ENCODE data around the gene RPS19BP1.
A peak's percentile ranks its signal among the peaks of the same experiment; 100 is the strongest.
"Not testable (repeated sequence)": the region's sequence is repeated elsewhere in the genome, so short reads cannot be mapped to it uniquely, and the experiment has no call there.

RPS19BP1 gene

DNA sequence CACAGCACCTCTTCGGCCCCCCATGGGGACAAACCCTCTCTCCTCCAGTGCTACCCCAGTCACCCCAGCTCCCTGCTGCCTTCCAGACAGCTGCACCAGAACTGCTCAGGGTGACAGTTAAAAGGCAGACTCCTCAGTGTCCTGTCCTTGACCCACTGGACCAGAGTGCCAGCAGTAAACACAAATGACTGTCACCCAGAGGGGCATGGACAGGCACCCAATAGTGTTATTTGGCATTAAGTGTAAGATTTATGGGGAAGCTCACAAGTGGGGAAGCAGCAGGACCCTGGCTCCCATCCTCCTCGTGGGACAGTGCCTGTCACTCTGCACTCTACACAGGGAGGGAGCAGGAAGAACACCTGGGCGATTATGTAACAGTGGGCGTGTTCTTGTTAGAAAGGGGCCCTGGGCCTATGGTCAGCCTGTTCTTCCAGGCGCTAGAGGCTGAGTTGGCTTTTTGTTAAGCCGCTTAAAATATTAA, 5.0 kb downstream of the RPS19BP1 start:
- DNase-seq, result no peak

DNA sequence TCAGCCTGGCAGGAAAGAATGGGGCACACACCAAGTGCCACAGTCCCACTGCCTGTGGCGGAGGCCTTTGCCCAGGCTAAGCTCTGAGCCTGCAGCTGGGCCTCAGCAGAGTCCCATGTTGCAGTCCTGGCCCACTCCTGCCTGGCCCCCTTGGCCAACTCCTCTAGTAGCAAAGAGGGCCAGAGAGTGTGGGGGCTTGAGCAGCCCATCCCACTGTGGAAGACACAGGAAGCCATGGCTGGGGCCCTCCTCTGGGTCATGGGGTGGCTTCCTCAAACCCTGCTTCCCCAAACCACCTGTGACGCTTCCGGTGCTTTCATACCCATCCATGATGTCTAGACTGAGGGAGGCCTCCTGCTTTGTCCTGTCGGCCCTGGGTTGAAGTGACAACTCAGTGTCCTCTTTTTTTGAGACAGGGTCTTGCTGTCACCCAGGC, 5.8 kb downstream of the RPS19BP1 start:
- DNase-seq, result peak; percentile 35

GRCh38 chr22:39525658-39525975, 6.9 kb downstream of the RPS19BP1 start:
- DNase-seq, result no peak

DNA sequence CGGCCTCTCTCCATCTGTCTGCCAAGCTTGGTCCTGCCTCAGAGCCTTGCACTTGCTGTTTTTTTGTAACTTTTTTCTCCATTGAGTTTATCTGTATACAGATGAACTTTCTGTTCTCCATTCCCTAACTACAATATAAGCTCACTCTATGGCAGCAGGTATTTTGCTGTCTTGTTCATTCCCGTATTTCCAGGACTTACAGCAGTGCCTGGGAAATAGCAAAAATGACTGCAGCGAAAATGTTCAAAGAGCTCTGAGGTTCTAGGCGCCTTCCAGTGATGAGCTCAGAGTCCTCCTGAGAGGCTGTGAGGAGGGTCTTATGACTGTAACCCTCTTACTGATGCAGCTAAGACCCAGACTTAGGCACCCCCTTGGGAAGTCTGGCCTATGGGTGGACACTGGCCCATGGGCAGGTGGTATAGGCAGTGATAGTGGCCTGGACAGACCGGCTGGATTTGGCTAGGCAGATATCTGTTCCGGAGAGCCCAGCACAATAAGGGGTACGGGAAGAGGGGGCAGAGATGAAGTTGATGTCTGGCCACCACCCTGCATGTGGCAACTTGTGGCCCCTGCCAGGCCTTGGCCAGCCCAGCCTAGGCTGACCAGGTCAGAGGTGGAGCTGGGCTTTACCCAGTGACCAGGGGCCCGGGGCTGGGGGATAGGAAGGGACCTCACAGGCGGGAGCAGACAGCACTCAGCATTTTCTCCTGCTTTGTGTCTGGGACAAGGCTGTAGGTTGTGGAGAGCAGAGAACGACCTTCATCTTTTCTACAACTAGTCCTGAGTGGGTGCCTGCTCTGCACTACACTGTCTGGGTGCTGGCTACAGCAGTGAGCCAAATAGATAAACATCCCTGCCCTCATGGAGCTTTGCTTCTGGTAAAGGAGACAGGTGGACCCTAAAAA, 7.5 kb downstream of the RPS19BP1 start:
- no peak for DNase-seq

DNA sequence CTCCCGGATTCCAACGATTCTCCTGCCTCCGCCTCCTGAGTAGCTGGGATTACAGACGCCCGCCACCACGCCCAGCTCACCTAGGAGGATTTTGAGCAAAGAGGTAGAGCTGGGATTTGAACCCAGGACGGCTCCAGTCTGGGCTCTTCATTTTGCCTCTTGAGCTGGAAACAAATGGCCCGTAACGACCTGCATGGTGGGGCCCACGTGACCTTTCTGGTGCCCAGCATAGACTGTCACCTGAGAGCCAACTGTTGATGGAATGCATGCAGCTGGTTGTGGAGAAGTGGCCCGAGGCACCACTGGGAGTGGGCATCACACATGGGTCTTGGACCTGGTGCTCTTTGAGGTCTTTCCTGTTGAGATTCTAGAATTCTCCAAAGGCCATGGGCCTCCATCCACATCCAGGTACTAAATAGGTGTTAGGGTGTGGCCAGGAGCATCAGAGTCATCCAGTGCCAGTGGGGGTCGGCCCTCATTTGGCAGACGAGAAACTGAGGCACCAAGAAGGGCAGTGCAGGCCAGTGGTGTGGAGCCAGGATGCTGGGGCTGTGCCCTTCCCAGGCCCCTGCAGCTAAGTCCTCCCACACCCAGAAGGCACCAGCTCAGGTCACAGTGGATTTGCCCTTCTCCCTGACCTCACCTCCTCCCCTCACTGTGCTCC, 8.3 kb downstream of the RPS19BP1 start:
- DNase-seq, result no peak

GRCh38 chr22:39522567-39523300, 9.8 kb downstream of the RPS19BP1 start:
- DNase-seq, result no peak

DNA sequence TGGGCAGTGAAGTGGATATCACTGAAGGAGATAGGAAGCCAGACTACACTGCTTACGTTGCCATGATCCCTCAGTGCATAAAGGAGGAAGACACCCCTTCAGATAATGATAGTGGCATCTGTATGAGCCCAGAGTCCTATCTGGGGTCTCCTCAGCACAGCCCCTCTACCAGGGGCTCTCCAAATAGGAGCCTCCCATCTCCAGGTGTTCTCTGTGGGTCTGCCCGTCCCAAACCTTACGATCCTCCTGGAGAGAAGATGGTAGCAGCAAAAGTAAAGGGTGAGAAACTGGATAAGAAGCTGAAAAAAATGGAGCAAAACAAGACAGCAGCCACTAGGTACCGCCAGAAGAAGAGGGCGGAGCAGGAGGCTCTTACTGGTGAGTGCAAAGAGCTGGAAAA, 10.5 kb downstream of the RPS19BP1 start:
- DNase-seq, result not testable (repeated sequence)

- DNase-seq, result not testable (repeated sequence)
Observed at GRCh38 chr22:39521106-39521885, 11.3 kb downstream of the RPS19BP1 start.

- peak; percentile 100 for DNase-seq
Observed at GRCh38 chr22:39520226-39521105, 12.1 kb downstream of the RPS19BP1 start, which contains the start of gene ATF4. Gene ATF4 (plus strand): TSS chr22:39520562. CDS start chr22:39521446, 884 bp downstream.

GRCh38 chr22:39519681-39520225, 12.8 kb downstream of the RPS19BP1 start:
- DNase-seq, result no peak

GRCh38 chr22:39518996-39519680, 13.4 kb downstream of the RPS19BP1 start:
- DNase-seq, result no peak

DNA sequence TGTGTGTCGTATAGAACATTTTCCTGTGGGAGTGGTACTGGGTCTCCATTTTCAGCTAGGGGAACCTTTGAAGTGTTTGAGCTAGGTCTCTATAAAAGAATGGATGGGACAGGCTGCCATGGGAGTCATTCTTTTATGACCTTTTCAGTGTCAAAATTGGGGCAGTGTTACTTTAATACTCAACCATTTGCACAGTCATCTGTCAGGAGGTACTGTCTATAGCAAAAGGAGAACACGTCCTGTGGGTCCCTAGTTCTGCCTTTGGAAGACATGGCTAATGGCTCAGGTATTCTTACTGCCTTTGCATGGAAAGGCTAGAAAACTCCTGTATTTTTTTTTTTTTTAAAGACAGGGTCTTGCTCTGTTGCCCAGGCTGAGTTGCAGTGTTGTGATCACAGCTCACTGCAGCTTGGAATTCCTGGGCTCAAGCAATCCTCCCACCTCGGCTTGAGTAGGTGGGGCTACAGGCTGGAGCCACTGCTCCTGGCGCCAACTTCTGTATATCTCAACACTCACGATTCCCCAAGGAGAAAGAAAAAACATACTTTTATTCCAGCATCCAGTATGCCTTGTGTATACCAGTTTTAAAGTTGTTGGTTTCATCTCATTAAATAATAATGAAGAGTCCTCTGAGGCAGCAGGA, 14.3 kb downstream of the RPS19BP1 start:
- no peak for DNase-seq

DNA sequence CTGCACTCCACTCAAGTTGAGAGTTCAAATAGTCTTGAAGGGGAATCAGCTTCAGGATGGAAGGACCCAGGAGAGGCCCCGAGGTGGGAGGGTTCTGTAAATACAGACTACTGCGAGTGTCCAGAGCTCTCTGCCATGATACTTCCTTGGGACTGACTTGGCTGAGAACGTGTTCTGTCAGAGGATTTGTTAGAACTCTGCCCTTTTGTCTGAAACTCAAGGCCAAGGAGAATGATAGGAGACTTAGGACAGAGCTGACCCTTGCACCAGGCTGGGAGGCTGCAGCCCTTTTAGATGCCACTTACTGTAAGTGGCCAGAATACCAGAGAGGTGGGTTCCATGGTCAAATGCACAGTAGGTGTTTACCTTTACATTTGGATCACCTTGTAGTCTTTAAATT, 15.1 kb downstream of the RPS19BP1 start:
- DNase-seq, result no peak

GRCh38 chr22:39515266-39516050, 17.1 kb downstream of the RPS19BP1 start:
- DNase-seq, result no peak

- peak; percentile 59 for DNase-seq
Observed at GRCh38 chr22:39514373-39514973, 18.1 kb downstream of the RPS19BP1 start.

DNA sequence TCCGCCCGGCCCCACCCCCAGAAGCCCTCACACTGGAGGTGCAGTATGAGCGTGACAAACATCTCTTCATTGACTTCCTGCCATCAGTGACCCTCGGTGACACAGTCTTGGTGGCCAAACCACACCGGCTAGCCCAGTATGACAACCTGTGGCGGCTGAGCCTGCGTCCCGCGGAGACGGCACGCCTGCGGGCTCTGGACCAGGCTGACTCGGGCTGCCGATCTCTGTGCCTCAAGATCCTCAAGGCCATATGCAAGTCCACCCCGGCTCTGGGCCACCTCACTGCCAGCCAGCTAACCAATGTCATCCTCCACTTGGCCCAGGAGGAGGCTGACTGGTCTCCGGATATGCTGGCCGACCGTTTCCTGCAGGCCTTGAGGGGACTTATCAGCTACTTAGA, 18.8 kb downstream of the RPS19BP1 start:
- no peak for DNase-seq

DNA sequence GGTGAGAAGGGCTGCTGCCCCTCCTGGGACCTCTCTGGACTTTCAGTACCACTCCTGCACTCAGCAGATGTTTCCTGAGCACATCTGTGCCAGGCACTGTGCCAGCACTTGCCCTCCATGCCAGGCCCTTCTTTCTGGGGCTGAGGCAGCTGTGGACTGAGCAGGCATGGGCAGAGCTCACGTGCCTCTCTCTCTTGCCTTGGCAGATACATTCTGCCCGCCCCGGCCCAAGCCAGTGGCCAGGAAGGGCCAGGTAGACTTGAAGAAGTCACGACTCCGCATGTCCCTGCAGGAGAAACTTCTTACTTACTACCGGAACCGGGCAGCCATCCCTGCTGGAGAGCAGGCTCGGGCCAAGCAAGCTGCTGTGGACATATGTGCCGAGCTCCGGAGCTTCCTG, 20.5 kb downstream of the RPS19BP1 start:
- DNase-seq, result no peak

GRCh38 chr22:39511226-39511625, 21.3 kb downstream of the RPS19BP1 start:
- no peak for DNase-seq

Measured in KG1 (cell line).